IMR-90 (cell line): ENCODE measurements around the gene RNF4. TPM values are rescaled to one million over a fixed set of nuclear protein-coding genes. Genes with fewer than 3 reads are reported as not detected.
A peak's percentile ranks its signal among the peaks of the same experiment; 100 is the strongest.

Experiments used
- ATAC-seq: fragments of 200-7000 bp; cut with Tn5 transposase; 2 replicates; pipeline ENCODE4 v1.9.1; 2020; ENCODE audit warnings: low read depth, mild to moderate bottlenecking, moderate library complexity
- BruUV-seq: library from RNA; stranded (reverse); fragments of 400-500 nt; replicated peaks from 2 replicates; lab custom pipeline; 2021; lab: Mats Ljungman, UMichigan
- CTCF ChIA-PET: fragments of 300-600 bp; formaldehyde crosslinking; extraction: SDS; loops from one replicate; lab custom pipeline; 2021; ENCODE audit warnings: antibody characterized with exemption; lab: Yijun Ruan, JAX
- POLR2A ChIA-PET: fragments of 300-600 bp; sonication (Branson Sonifier 250); formaldehyde crosslinking; loops from one replicate; lab custom pipeline; 2022; ENCODE audit warnings: antibody characterized with exemption; ENCODE audit not compliant: unreplicated experiment; lab: Charles Lee
- DNase-seq: peaks from one replicate; pipeline ENCODE4 v3.0.0; 2013
- H2AFZ ChIP-seq: replicated peaks from 2 replicates; pipeline ENCODE3; 2013; ENCODE audit warnings: low read length, mild to moderate bottlenecking; ENCODE audit not compliant: poor library complexity
- H2AK5ac ChIP-seq: 2 replicates; pipeline ENCODE4 v1.6.1; 2013; ENCODE audit warnings: low read depth, low read length, inconsistent platforms
- H2AK9ac ChIP-seq: replicated peaks from 2 replicates; pipeline ENCODE3; 2013; ENCODE audit warnings: mild to moderate bottlenecking, low read depth, low read length, moderate library complexity; ENCODE audit not compliant: poor library complexity
- H2BK120ac ChIP-seq: 2 replicates; pipeline ENCODE4 v1.6.1; 2013; ENCODE audit warnings: low read depth, low read length, inconsistent platforms
- H2BK15ac ChIP-seq: 3 replicates; pipeline ENCODE4 v1.6.1; 2013; ENCODE audit warnings: low read depth, low read length, inconsistent platforms
- H2BK20ac ChIP-seq: 2 replicates; pipeline ENCODE4 v1.6.1; 2013; ENCODE audit warnings: low read depth, mild to moderate bottlenecking, inconsistent platforms, low read length, moderate library complexity
- H2BK5ac ChIP-seq: 2 replicates; pipeline ENCODE4 v1.6.1; 2013; ENCODE audit warnings: mild to moderate bottlenecking, low read depth, low read length, inconsistent platforms; ENCODE audit not compliant: poor library complexity, severe bottlenecking
- H3K14ac ChIP-seq: replicated peaks from 2 replicates; pipeline ENCODE4 v1.6.1; 2013; ENCODE audit warnings: low read depth, low read length, inconsistent platforms
- H3K18ac ChIP-seq: 2 replicates; pipeline ENCODE4 v1.6.1; 2013; ENCODE audit warnings: low read depth, low read length, control low read depth
- H3K23ac ChIP-seq: 2 replicates; pipeline ENCODE4 v1.6.1; 2013; ENCODE audit warnings: low read depth, low read length, inconsistent platforms
- H3K27ac ChIP-seq: 2 replicates; pipeline ENCODE4 v1.5.1; 2013; ENCODE audit warnings: mild to moderate bottlenecking, control low read depth, low read length; ENCODE audit not compliant: insufficient read depth
- H3K27me3 ChIP-seq: 2 replicates; pipeline ENCODE4 v1.6.1; 2013; ENCODE audit warnings: low read length; ENCODE audit not compliant: control insufficient read depth, insufficient read depth
- H3K36me3 ChIP-seq: 2 replicates; pipeline ENCODE4 v1.6.1; 2013; ENCODE audit warnings: low read length, mixed read lengths; ENCODE audit not compliant: control insufficient read depth, insufficient read depth
- H3K4ac ChIP-seq: 2 replicates; pipeline ENCODE4 v1.6.1; 2013; ENCODE audit warnings: low read depth, low read length, inconsistent platforms
- H3K4me1 ChIP-seq: 2 replicates; pipeline ENCODE4 v1.6.1; 2013; ENCODE audit warnings: low read length, mixed read lengths; ENCODE audit not compliant: control insufficient read depth, insufficient read depth
- H3K4me2 ChIP-seq: 2 replicates; pipeline ENCODE4 v1.6.1; 2013; ENCODE audit warnings: low read depth, mild to moderate bottlenecking, control low read depth, low read length, moderate library complexity
- H3K4me3 ChIP-seq: 2 replicates; pipeline ENCODE4 v1.5.1; 2013; ENCODE audit warnings: low read depth, mild to moderate bottlenecking, control low read depth, low read length, moderate library complexity; ENCODE audit not compliant: insufficient read depth
- H3K56ac ChIP-seq: 2 replicates; pipeline ENCODE4 v1.6.1; 2013; ENCODE audit warnings: low read length, inconsistent platforms; ENCODE audit not compliant: insufficient read depth; ENCODE audit errors: extremely low read depth
- H3K79me1 ChIP-seq, 2 experiments: 2 replicates each; pipeline ENCODE4 v1.6.1; 2013; ENCODE audit warnings: low read length in 2 of 2, inconsistent platforms in 1 of 2, low read depth in 1 of 2
- H3K9ac ChIP-seq: 2 replicates; pipeline ENCODE4 v1.6.1; 2013; ENCODE audit warnings: low read depth, low read length, control low read depth
- H3K9me1 ChIP-seq: 2 replicates; pipeline ENCODE4 v1.6.1; 2013; ENCODE audit warnings: low read length, inconsistent platforms; ENCODE audit not compliant: insufficient read depth
- H3K9me3 ChIP-seq: 2 replicates; pipeline ENCODE4 v1.6.1; 2013; ENCODE audit warnings: low read length; ENCODE audit not compliant: control insufficient read depth, insufficient read depth
- H4K20me1 ChIP-seq: 2 replicates; pipeline ENCODE4 v1.6.1; 2013; ENCODE audit warnings: low read length, inconsistent platforms; ENCODE audit not compliant: insufficient read depth
- H4K5ac ChIP-seq: 2 replicates; pipeline ENCODE4 v1.6.1; 2013; ENCODE audit warnings: mild to moderate bottlenecking, low read depth, low read length, control low read depth
- H4K8ac ChIP-seq, 2 experiments: 2 replicates each; pipeline ENCODE4 v1.6.1; 2013; ENCODE audit warnings: low read depth in 2 of 2, low read length in 2 of 2, control low read depth in 1 of 2, inconsistent platforms in 1 of 2
- H4K91ac ChIP-seq: 2 replicates; pipeline ENCODE4 v1.6.1; 2013; ENCODE audit warnings: low read depth, low read length, inconsistent platforms; ENCODE audit not compliant: insufficient read depth
- BHLHE40 ChIP-seq: fragments of 150-350 bp; IDR thresholded peaks from 2 replicates; pipeline ENCODE4 v1.6.1; 2016; ENCODE audit warnings: mild to moderate bottlenecking, low read depth, low read length
- CEBPB ChIP-seq: IDR thresholded peaks from 2 replicates; pipeline ENCODE4 v1.6.1; 2012; ENCODE audit warnings: low read depth, low read length, improper control_type of control experiment
- CHD1 ChIP-seq: IDR thresholded peaks from 2 replicates; pipeline ENCODE4 v1.6.1; 2012; ENCODE audit warnings: low read depth, low read length, improper control_type of control experiment
- FOS ChIP-seq: fragments of 150-350 bp; IDR thresholded peaks from 2 replicates; pipeline ENCODE4 v1.6.1; 2016; ENCODE audit warnings: low read depth, low read length
- MAFK ChIP-seq: IDR thresholded peaks from 2 replicates; pipeline ENCODE4 v1.6.1; 2012; ENCODE audit warnings: low read depth, low read length, improper control_type of control experiment
- MAZ ChIP-seq: IDR thresholded peaks from 2 replicates; pipeline ENCODE4 v1.6.1; 2012; ENCODE audit warnings: low read depth, mild to moderate bottlenecking, low read length, improper control_type of control experiment, moderate library complexity, borderline replicate concordance
- MXI1 ChIP-seq: IDR thresholded peaks from 2 replicates; pipeline ENCODE4 v1.6.1; 2012; ENCODE audit warnings: low read depth, mild to moderate bottlenecking, low read length, moderate library complexity, borderline replicate concordance
- NFE2L2 ChIP-seq: fragments of 150-350 bp; IDR thresholded peaks from 2 replicates; pipeline ENCODE4 v1.6.1; 2016; ENCODE audit warnings: low read depth, mild to moderate bottlenecking, low read length
- POLR2A ChIP-seq: IDR thresholded peaks from 2 replicates; pipeline ENCODE4 v1.6.1; 2012; ENCODE audit warnings: mild to moderate bottlenecking, low read depth, low read length
- RAD21 ChIP-seq: IDR thresholded peaks from 2 replicates; pipeline ENCODE4 v1.6.1; 2012; ENCODE audit warnings: low read length, improper control_type of control experiment
- RCOR1 ChIP-seq: IDR thresholded peaks from 2 replicates; pipeline ENCODE4 v1.6.1; 2012; ENCODE audit warnings: mild to moderate bottlenecking, low read length, improper control_type of control experiment; ENCODE audit not compliant: insufficient replicate concordance
- RFX5 ChIP-seq: IDR thresholded peaks from 2 replicates; pipeline ENCODE4 v1.8.0; 2012; ENCODE audit warnings: low read depth, mild to moderate bottlenecking, low read length, moderate library complexity
- SMC3 ChIP-seq: fragments of 150-350 bp; IDR thresholded peaks from 2 replicates; pipeline ENCODE4 v1.6.1; 2016; ENCODE audit warnings: low read depth, mild to moderate bottlenecking, antibody characterized with exemption, low read length, moderate library complexity
- WGBS, 2 experiments: methylation state at CpG; one replicate each; pipeline versions ENCODE4 v1.1.5 to v1.1.7; 2013; ENCODE audit warnings: missing lambda C conversion rate in 2 of 2; ENCODE audit not compliant: insufficient read length in 1 of 2; ENCODE audit errors: extremely low coverage in 2 of 2; 5-methylcytosine and 5-hydroxymethylcytosine counted together
- dilution Hi-C: fragments of 300-500 bp; cut with HindIII; formaldehyde crosslinking; loops from one replicate; pipeline ENCODE4 v1.14.3; 2018; ENCODE audit warnings: low sequenced_read_pairs; ENCODE audit not compliant: unreplicated experiment
- in situ Hi-C: fragments of 300-500 bp; cut with MboI; formaldehyde crosslinking; loops from 3 replicates; pipeline ENCODE4 v1.14.3; 2019; ENCODE audit warnings: low sequenced_read_pairs, inconsistent platforms, mixed read lengths
- intact Hi-C: fragments of 100-400 bp; cut with micrococcal nuclease; formaldehyde crosslinking; loops from 2 replicates; pipeline ENCODE4 v1.10.0; 2022
- polyA plus RNA-seq, 3 experiments: library from polyadenylated mRNA; depleted of rRNA; stranded (reverse); fragments of >200 nt; gene quantifications; 2 replicates each; pipeline ENCODE4 v1.2.3, GENCODE V29; 2012; ENCODE audit warnings: low replicate concordance in 1 of 3
- total RNA-seq: library from RNA; depleted of rRNA; stranded (reverse); fragments of >200 nt; gene quantifications from 2 replicates; pipeline ENCODE4 v1.2.3, GENCODE V29; 2012
- TF ChIP-seq, protein P1 (sequence below): conservative IDR thresholded peaks from 2 replicates; pipeline ENCODE4 v1.5.1; 2012; ENCODE audit warnings: mild to moderate bottlenecking, low read depth, low read length, improper control_type of control experiment
- TF ChIP-seq, protein P2 (sequence below): fragments of 150-350 bp; IDR thresholded peaks from 2 replicates; pipeline ENCODE4 v1.6.1; 2016; ENCODE audit warnings: low read depth, mild to moderate bottlenecking, low read length, moderate library complexity, borderline replicate concordance
- TF ChIP-seq, protein P3 (sequence below): fragments of 150-350 bp; IDR thresholded peaks from 2 replicates; pipeline ENCODE4 v1.6.1; 2017; ENCODE audit warnings: mild to moderate bottlenecking, antibody characterized with exemption, low read length, low read depth

RNF4 gene
- total and polyA plus RNA-seq, 2 of the 4 experiments (the other 2 are of a cell fraction): 63.8 to 73.8 TPM

DNA sequence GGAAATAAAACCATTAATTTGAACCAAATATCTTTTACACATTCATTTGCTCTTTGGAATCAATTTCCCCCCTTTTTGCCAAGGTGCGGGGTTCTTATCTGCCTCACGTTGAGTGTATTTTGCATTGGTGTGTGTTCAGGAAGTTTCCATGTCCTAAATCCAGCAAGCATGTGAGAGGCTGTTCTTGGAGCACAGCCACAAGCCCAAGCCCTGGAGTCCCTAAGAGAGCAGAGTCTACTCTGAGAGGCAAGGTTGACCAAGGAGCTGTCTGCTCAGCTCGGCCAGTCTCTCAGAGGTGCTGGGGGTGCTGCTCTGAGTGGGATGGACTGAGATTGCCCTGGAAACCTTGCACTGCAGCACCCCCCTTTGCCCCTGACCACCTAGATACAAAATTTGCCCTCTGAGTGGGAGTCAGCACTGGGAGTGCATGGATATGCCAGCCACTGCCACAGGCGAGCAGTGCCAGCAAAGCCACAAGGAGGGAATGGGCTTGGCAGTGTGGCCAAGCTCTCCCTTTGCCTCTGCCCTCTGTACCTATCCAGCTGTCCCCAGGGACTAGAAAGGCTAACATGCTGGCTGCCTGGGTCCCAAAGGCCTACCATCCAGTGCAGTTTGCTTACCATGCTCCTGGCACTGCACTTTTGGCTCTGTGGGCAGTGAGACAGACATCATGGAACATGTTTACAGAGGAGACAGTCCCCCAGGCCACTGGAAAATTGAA lies 47.1 kb downstream of the RNF4 start:
- H3K79me1 ChIP-seq: peaks cover 3 to 19% of the 10 kb centered on the region in 2 experiments
- H3K9me3 ChIP-seq: no peaks in the 10 kb centered on the region
- H2BK20ac ChIP-seq: no peak overlapping the region
- no peak overlapping the region for H2BK5ac ChIP-seq
- H2AK5ac ChIP-seq: no peak overlapping the region
- no peak overlapping the region for H3K9ac ChIP-seq
- H2BK120ac ChIP-seq: no peak overlapping the region
- no peaks in the 10 kb centered on the region; the same call in 1 of the 2 replicates for H3K9me1 ChIP-seq
- 0 out of 2 replicates have a peak, but pooled peaks cover under 1% of the 10 kb centered on the region for H4K20me1 ChIP-seq
- peaks cover 39% of the 10 kb centered on the region for H3K36me3 ChIP-seq
- no CpG with 5 or more reads among the region's 4 CpGs for WGBS, 2 experiments
- no peak overlapping the region for H3K4me3 ChIP-seq
- H3K56ac ChIP-seq: no peak overlapping the region
- ChIA-PET POLR2A (no interaction called here), CTCF (no interaction called here)
- H3K14ac ChIP-seq: no peak overlapping the region
- H2AFZ ChIP-seq: no peak overlapping the region
- H3K18ac ChIP-seq: no peak overlapping the region
- H3K4me1 ChIP-seq: no peaks in the 10 kb centered on the region
- TF ChIP-seq MAFK: no peak
- TF ChIP-seq, protein P1, sequence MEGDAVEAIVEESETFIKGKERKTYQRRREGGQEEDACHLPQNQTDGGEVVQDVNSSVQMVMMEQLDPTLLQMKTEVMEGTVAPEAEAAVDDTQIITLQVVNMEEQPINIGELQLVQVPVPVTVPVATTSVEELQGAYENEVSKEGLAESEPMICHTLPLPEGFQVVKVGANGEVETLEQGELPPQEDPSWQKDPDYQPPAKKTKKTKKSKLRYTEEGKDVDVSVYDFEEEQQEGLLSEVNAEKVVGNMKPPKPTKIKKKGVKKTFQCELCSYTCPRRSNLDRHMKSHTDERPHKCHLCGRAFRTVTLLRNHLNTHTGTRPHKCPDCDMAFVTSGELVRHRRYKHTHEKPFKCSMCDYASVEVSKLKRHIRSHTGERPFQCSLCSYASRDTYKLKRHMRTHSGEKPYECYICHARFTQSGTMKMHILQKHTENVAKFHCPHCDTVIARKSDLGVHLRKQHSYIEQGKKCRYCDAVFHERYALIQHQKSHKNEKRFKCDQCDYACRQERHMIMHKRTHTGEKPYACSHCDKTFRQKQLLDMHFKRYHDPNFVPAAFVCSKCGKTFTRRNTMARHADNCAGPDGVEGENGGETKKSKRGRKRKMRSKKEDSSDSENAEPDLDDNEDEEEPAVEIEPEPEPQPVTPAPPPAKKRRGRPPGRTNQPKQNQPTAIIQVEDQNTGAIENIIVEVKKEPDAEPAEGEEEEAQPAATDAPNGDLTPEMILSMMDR: no peak
- TF ChIP-seq, protein P2, sequence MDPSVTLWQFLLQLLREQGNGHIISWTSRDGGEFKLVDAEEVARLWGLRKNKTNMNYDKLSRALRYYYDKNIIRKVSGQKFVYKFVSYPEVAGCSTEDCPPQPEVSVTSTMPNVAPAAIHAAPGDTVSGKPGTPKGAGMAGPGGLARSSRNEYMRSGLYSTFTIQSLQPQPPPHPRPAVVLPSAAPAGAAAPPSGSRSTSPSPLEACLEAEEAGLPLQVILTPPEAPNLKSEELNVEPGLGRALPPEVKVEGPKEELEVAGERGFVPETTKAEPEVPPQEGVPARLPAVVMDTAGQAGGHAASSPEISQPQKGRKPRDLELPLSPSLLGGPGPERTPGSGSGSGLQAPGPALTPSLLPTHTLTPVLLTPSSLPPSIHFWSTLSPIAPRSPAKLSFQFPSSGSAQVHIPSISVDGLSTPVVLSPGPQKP: no peak
- TF ChIP-seq RFX5: no peak
- TF ChIP-seq, protein P3, sequence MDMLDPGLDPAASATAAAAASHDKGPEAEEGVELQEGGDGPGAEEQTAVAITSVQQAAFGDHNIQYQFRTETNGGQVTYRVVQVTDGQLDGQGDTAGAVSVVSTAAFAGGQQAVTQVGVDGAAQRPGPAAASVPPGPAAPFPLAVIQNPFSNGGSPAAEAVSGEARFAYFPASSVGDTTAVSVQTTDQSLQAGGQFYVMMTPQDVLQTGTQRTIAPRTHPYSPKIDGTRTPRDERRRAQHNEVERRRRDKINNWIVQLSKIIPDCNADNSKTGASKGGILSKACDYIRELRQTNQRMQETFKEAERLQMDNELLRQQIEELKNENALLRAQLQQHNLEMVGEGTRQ: no peak
- no peak for TF ChIP-seq FOS
- TF ChIP-seq CEBPB: no peak
- no peak for TF ChIP-seq SMC3
- TF ChIP-seq MAZ: no peak
- TF ChIP-seq BHLHE40: no peak
- TF ChIP-seq NFE2L2: no peak
- no peak for TF ChIP-seq RAD21
- no peak for TF ChIP-seq RCOR1
- no peak for TF ChIP-seq MXI1
- TF ChIP-seq POLR2A: no peak
- no peak for TF ChIP-seq CHD1
- H4K91ac ChIP-seq: no peak overlapping the region
- no peak overlapping the region for H2BK15ac ChIP-seq
- dilution Hi-C loops (no loop called here), intact Hi-C loops (no loop called here), in situ Hi-C loops (no loop called here)
- no TSS peak for BruUV-seq
- H4K5ac ChIP-seq: no peak overlapping the region
- H3K27ac ChIP-seq: no peak overlapping the region
- no peak overlapping the region for H3K4ac ChIP-seq
- no peaks in the 10 kb centered on the region for H3K27me3 ChIP-seq
- no peak overlapping the region for H4K8ac ChIP-seq
- ATAC-seq (peak; percentile 29), DNase-seq (no peak)
- H2AK9ac ChIP-seq: no peak overlapping the region
- no peak overlapping the region for H3K23ac ChIP-seq
- H3K4me2 ChIP-seq: no peak overlapping the region
